Measurements from ENCODE around the gene CHCHD3.

Gene CHCHD3

GRCh38 chr7:132836746-132837145 lies 245.1 kb downstream of the CHCHD3 start:
- TF ChIP-seq CTCF (IDR thresholded peaks at IDR 0.05; ENCODE audit: low read depth, low read length) = no peak
- no peak overlapping the region for H3K27ac ChIP-seq
- no peaks in the 10 kb centered on the region for H3K36me3 ChIP-seq
- DNase-seq = no peak
- H3K9me3 ChIP-seq (ENCODE audit: severe bottlenecking) = no peaks in the 10 kb centered on the region
- H3K27me3 ChIP-seq (ENCODE audit: insufficient read depth, low read depth, severe bottlenecking) = no peaks in the 10 kb centered on the region
- H3K4me3 ChIP-seq (ENCODE audit: low read depth, low read length) = no peak overlapping the region

- no peaks in the 10 kb centered on the region; the same call in 1 of the 2 replicates for H3K36me3 ChIP-seq
Measured at GRCh38 chr7:132830941-132831340, 250.9 kb downstream of the CHCHD3 start.

GRCh38 chr7:132828502-132828901 lies 253.4 kb downstream of the CHCHD3 start:
- no peaks in the 10 kb centered on the region for H3K27me3 ChIP-seq (ENCODE audit: insufficient read depth, low read depth, severe bottlenecking)
- H3K27ac ChIP-seq = no peak overlapping the region
- no peak for DNase-seq
- H3K4me3 ChIP-seq (ENCODE audit: low read depth, low read length) = no peak overlapping the region
- H3K36me3 ChIP-seq = no peaks in the 10 kb centered on the region; the same call in 1 of the 2 replicates
- TF ChIP-seq CTCF (IDR thresholded peaks at IDR 0.05; ENCODE audit: low read depth, low read length) = no peak
- H3K9me3 ChIP-seq (ENCODE audit: severe bottlenecking) = no peaks in the 10 kb centered on the region

More at GRCh38 chr7:132830941-132831340, 250.9 kb downstream of the CHCHD3 start:
- Histone ChIP-seq H3K9me3 (ENCODE audit: severe bottlenecking) (no peaks in the 10 kb centered on the region), H3K27ac (no peak overlapping the region), H3K4me3 (ENCODE audit: low read depth, low read length) (no peak overlapping the region), H3K27me3 (ENCODE audit: insufficient read depth, low read depth, severe bottlenecking) (no peaks in the 10 kb centered on the region)
- no peak for TF ChIP-seq CTCF (IDR thresholded peaks at IDR 0.05; ENCODE audit: low read depth, low read length)
- no peak for DNase-seq

DNA sequence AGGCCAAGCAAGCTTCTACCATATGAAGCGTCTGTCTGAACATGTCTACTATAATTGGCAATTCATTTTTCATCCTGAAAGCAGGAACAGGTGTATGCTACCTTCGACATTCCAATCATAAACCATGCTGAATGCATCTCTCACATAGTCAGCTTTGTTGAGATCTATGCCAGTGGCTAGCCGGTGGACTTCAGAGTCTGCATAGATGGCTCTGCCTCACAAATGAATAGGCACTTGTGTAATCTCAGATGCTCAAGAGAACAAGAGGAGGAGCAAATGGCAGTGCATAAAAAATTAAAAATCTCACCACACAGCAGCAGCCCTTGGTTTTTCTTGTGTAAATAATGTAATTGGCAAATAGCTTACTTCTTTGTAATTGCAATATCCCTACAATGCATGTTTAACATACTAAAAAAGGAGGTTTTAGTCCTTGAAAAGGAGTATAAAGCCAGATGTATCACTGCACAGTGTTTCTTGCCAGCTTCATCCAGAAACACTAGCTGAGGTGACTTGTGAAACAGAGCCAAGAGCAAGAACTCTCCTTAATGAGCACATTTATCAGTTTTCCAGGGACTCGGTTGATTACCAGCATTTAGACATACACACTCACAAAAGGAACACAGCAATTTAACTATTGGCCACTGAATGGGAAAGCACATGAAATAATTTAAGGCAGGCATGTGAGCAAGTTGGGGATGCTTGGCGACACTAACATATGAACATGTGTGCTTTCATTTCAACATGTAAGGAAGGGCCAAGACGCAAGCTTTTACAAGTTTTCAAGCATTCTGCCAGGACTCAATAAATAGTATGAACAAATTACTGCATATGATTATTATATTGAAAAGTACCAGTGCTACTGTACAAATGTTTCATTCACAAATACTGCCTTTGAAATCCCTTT lies 255.7 kb downstream of the CHCHD3 start:
- H3K27me3 ChIP-seq (ENCODE audit: insufficient read depth, low read depth, severe bottlenecking) = no peaks in the 10 kb centered on the region
- no peak for TF ChIP-seq CTCF (IDR thresholded peaks at IDR 0.05; ENCODE audit: low read depth, low read length)
- no peak for DNase-seq
- no peaks in the 10 kb centered on the region; the same call in 1 of the 2 replicates for H3K36me3 ChIP-seq
- no peaks in the 10 kb centered on the region for H3K9me3 ChIP-seq (ENCODE audit: severe bottlenecking)
- no peak overlapping the region for H3K4me3 ChIP-seq (ENCODE audit: low read depth, low read length)
- no peak overlapping the region for H3K27ac ChIP-seq

DNA sequence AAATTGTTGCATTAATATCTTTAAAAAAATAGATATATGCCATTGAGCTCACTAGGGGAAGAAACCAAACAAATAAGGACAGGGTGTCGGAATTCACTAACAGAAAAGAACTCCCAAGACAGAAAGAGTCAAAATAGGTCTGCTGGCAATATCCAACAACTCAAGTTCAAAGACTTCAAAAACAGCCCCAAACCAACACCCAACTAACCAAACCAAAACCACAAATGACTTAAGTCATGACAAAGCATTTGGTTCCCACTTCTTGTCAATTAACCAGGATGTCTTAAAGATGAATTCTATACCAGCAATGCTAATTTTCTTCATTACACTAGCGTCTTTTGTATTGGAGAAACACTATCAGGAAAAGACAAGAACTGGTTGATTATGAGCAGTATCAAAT lies 256.7 kb downstream of the CHCHD3 start:
- no peaks in the 10 kb centered on the region for H3K27me3 ChIP-seq (ENCODE audit: insufficient read depth, low read depth, severe bottlenecking)
- H3K27ac ChIP-seq = no peak overlapping the region
- no peak for DNase-seq
- no peak for TF ChIP-seq CTCF (IDR thresholded peaks at IDR 0.05; ENCODE audit: low read depth, low read length)
- no peaks in the 10 kb centered on the region for H3K9me3 ChIP-seq (ENCODE audit: severe bottlenecking)
- H3K36me3 ChIP-seq = no peaks in the 10 kb centered on the region; the same call in 1 of the 2 replicates
- no peak overlapping the region for H3K4me3 ChIP-seq (ENCODE audit: low read depth, low read length)
